CD4-positive, alpha-beta T cell (primary cell): ENCODE measurements around the gene ALG9. TPM values are rescaled to one million over a fixed set of nuclear protein-coding genes. Genes with fewer than 3 reads are reported as not detected.

ENCODE experiments used
- ATAC-seq: fragments of 200-7000 bp; cut with Tn5 transposase; one replicate; pipeline ENCODE4 v1.10.0; 2022; ENCODE audit warnings: mild to moderate bottlenecking; ENCODE audit not compliant: poor library complexity
- CTCF ChIA-PET: fragments of 350-600 bp; sonication (Branson Sonifier 250); formaldehyde crosslinking; loops from one replicate; lab custom pipeline; 2021; ENCODE audit warnings: antibody characterized with exemption, inconsistent platforms; lab: Charles Lee
- POLR2A ChIA-PET: fragments of 350-600 bp; sonication (Branson Sonifier 250); formaldehyde crosslinking; loops from one replicate; lab custom pipeline; 2021; ENCODE audit warnings: antibody characterized with exemption, inconsistent platforms; lab: Charles Lee
- DNase-seq, 14 experiments: peaks; one replicate each; pipeline ENCODE4 v3.0.0-alpha.2; 2013 to 2020; ENCODE audit warnings: mixed read lengths in 2 of 14
- H3K27ac ChIP-seq, 2 donors: one replicate each; pipeline versions ENCODE4 v1.5.1 to v1.7.0; 2013; ENCODE audit warnings: low read length in 2 of 2, low read depth in 1 of 2, mild to moderate bottlenecking in 1 of 2
- H3K27me3 ChIP-seq, 2 experiments: 1 replicate in 1 of 2; 2 replicates in 1 of 2; pipeline versions ENCODE4 v1.6.1 to v1.7.0; 2013; ENCODE audit warnings: low read length in 2 of 2, control low read depth in 1 of 2, mild to moderate bottlenecking in 1 of 2, moderate library complexity in 1 of 2; ENCODE audit not compliant: insufficient read depth in 2 of 2, control insufficient read depth in 1 of 2
- H3K36me3 ChIP-seq: one replicate; pipeline ENCODE4 v1.6.1; 2013; ENCODE audit warnings: low read length, control low read depth; ENCODE audit not compliant: insufficient read depth
- H3K4me1 ChIP-seq: one replicate; pipeline ENCODE4 v1.6.1; 2013; ENCODE audit warnings: low read length, control low read depth; ENCODE audit not compliant: insufficient read depth
- H3K4me3 ChIP-seq: one replicate; pipeline ENCODE4 v1.5.1; 2013; ENCODE audit warnings: mild to moderate bottlenecking, low read length, moderate library complexity
- H3K9me3 ChIP-seq, 2 experiments: 1 replicate in 1 of 2; 2 replicates in 1 of 2; pipeline versions ENCODE4 v1.6.1 to v1.7.0; 2013; ENCODE audit warnings: low read length in 2 of 2, mild to moderate bottlenecking in 2 of 2, control low read depth in 1 of 2, moderate library complexity in 1 of 2; ENCODE audit not compliant: control insufficient read depth in 1 of 2, insufficient read depth in 1 of 2
- H3K27ac Mint-ChIP-seq: one replicate; pipeline ENCODE4 v1.8.0; 2020; ENCODE audit warnings: mixed read lengths
- H3K27me3 Mint-ChIP-seq: one replicate; pipeline ENCODE4 v1.8.0; 2021; ENCODE audit warnings: mixed read lengths
- H3K36me3 Mint-ChIP-seq: one replicate; pipeline ENCODE4 v1.8.0; 2021; ENCODE audit warnings: low read depth, mixed read lengths
- H3K4me1 Mint-ChIP-seq: one replicate; pipeline ENCODE4 v1.8.0; 2021; ENCODE audit warnings: low read depth, mixed read lengths
- H3K4me3 Mint-ChIP-seq: one replicate; pipeline ENCODE4 v1.8.0; 2020; ENCODE audit warnings: mild to moderate bottlenecking, mixed read lengths
- H3K9me3 Mint-ChIP-seq: one replicate; pipeline ENCODE4 v1.8.0; 2020; ENCODE audit warnings: mixed read lengths
- intact Hi-C, 2 experiments: fragments of 100-400 bp; cut with DNase I in 1 of 2; cut with micrococcal nuclease in 1 of 2; formaldehyde crosslinking; loops; one replicate each; pipeline versions ENCODE4 v1.15.1 to v1.9.0; 2023 to 2025; cut with DNase I, micrococcal nuclease
- total RNA-seq, 174 experiments: library from RNA in 2 of 174; stranded (reverse) in 2 of 174; gene quantifications; one replicate each; pipeline ENCODE4 v1.2.3 and lab custom pipeline; 2021 to 2026
- TF ChIP-seq, protein P1 (sequence below): fragments of 200-600 bp; IDR thresholded peaks from one replicate; pipeline ENCODE4 v1.8.0; 2022; ENCODE audit warnings: antibody characterized with exemption, mild to moderate bottlenecking

The ALG9 gene
- total RNA-seq, 2 experiments from 2014 or later: 31.1 to 33.4 TPM

DNA sequence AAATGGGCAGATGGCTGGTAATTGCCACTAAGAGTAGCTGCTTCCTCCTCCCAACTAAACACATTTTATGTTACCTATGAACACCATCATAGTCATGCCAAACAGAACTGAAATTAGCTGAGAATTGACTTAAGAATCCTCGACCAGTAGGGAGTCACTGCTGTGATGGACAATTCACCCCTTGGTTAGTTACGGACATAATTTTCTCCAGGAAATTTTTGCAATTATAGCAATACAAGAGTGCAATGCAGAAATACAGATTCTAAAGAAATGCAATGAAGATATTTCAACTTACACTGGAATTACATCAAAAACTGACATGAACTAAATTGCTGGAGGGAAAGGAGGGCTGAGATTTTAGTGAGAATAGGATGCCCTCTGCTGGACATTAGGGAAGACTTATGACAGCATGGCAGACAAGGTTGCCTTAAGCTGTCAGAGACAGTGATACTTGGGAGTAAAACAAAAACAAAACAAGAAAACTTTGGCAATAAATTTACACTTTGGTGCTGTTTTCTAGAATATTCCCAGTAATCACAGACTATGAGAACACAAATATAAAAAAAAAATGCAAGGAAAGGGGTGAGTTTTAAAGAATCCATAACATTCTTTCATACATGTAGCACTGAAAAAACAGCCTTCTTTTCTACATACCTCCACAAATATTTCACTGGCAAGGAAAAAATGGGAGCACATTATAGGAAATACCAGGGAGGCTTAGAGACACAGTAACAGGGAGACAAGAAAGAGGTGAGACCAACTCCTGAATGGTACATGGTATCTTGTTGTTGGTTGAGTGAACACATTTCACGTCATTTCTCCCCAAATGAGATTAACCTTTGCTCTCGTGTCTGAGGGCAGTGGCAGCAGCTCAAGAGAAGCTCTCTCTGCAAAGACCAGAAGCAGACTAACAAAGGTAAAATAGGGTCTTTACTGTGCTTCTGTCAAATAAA lies 94.0 kb downstream of the ALG9 start:
- no peaks in the 10 kb centered on the region for H3K4me1 Mint-ChIP-seq
- no peaks in the 10 kb centered on the region for H3K27me3 Mint-ChIP-seq
- H3K27ac ChIP-seq: no peak overlapping the region
- TF ChIP-seq, protein P1, sequence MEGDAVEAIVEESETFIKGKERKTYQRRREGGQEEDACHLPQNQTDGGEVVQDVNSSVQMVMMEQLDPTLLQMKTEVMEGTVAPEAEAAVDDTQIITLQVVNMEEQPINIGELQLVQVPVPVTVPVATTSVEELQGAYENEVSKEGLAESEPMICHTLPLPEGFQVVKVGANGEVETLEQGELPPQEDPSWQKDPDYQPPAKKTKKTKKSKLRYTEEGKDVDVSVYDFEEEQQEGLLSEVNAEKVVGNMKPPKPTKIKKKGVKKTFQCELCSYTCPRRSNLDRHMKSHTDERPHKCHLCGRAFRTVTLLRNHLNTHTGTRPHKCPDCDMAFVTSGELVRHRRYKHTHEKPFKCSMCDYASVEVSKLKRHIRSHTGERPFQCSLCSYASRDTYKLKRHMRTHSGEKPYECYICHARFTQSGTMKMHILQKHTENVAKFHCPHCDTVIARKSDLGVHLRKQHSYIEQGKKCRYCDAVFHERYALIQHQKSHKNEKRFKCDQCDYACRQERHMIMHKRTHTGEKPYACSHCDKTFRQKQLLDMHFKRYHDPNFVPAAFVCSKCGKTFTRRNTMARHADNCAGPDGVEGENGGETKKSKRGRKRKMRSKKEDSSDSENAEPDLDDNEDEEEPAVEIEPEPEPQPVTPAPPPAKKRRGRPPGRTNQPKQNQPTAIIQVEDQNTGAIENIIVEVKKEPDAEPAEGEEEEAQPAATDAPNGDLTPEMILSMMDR: peak; percentile 81
- ChIA-PET POLR2A (interaction anchor here (0.5 to 1.2 kb wide), 4 partner anchors 10 to 189 kb away, joined by 3 read pairs; partner anchors contain the start of gene PPP2R1B), CTCF (interaction anchor here (0.7 to 3.0 kb wide), 14 partner anchors 10 to 216 kb away, joined by 3 to 32 read pairs (median 4); partner anchors contain the start of genes PPP2R1B and SIK2)
- intact Hi-C loops: loop anchor here (1.0 to 5.0 kb wide), 4 partner anchors 65 to 212 kb away; partner anchors contain the start of gene SIK2 (in 1 of the 2)
- H3K4me3 Mint-ChIP-seq: no peak overlapping the region
- no peaks in the 10 kb centered on the region for H3K9me3 ChIP-seq
- peak in 5 of 14 experiments; percentile 19 to 80 (median 70) for DNase-seq
- H3K4me1 ChIP-seq: no peaks in the 10 kb centered on the region
- no peak overlapping the region for H3K4me3 ChIP-seq
- H3K9me3 Mint-ChIP-seq: no peaks in the 10 kb centered on the region
- peak; percentile 93 for ATAC-seq
- no peak overlapping the region for H3K27ac Mint-ChIP-seq
- no peaks in the 10 kb centered on the region for H3K27me3 ChIP-seq
- no peaks in the 10 kb centered on the region for H3K36me3 ChIP-seq
- no peaks in the 10 kb centered on the region for H3K36me3 Mint-ChIP-seq

DNA sequence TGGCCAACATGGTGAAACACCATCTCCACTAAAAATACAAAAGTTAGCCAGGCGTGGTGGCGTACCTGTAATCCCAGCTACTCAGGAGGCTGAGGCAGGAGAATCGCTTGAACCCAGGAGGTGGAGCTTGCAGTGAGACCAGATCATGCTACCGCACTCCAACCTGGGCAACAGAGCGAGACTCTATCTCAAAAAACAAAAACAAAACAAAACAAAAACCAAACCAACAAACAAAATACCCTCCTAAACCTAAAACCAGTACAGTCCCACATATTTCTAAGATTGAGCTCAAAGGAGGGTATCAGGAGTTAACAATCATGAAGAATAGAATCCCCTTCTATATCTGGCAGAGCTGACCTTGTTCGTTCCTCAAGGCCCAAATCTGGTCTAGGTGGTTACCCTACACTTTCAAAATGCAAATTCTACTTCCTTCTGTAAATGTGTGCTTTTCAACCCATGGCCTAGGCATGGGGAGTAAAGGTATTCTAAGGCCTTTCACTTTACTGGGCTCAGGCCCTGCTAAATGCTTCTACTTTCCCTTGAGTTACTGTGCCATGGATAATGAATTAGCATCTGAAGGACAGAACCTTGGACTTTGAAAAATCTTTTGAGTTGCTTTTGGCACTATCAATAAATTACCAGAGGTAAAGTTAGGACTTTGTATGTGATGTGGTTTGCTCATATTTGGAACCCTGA lies 94.8 kb downstream of the ALG9 start:
- Histone ChIP-seq H3K36me3 (no peaks in the 10 kb centered on the region), H3K27ac (no peak overlapping the region), H3K4me1 (no peaks in the 10 kb centered on the region), H3K27me3 (no peaks in the 10 kb centered on the region), H3K9me3 (no peaks in the 10 kb centered on the region), H3K4me3 (no peak overlapping the region)
- ChIA-PET CTCF (interaction anchor here (1.7 to 3.0 kb wide), 6 partner anchors 9 to 190 kb away, joined by 3 to 32 read pairs (median 7); partner anchors contain the start of genes PPP2R1B and SIK2), POLR2A (interaction anchor here (0.5 to 1.2 kb wide), 3 partner anchors 11 to 188 kb away, joined by 3 read pairs; partner anchors contain the start of gene PPP2R1B)
- intact Hi-C loops: loop anchor here (1.0 to 5.0 kb wide), 4 partner anchors 66 to 211 kb away; partner anchors contain the start of gene SIK2 (in 1 of the 2)
- DNase-seq (no peak), ATAC-seq (no peak)
- Mint-ChIP-seq H3K27ac (no peak overlapping the region), H3K36me3 (no peaks in the 10 kb centered on the region), H3K9me3 (no peaks in the 10 kb centered on the region), H3K27me3 (no peaks in the 10 kb centered on the region), H3K4me1 (no peaks in the 10 kb centered on the region), H3K4me3 (no peak overlapping the region)
- TF ChIP-seq, protein P1: no peak
